ENCODE results near the gene EMILIN1.
"Not testable (repeated sequence)": the region's sequence is repeated elsewhere in the genome, so short reads cannot be mapped to it uniquely, and the experiment has no call there.

Gene EMILIN1

GRCh38 chr2:27095745-27096651 is 17.6 kb downstream of the EMILIN1 start:
- peak; percentile 84 for DNase-seq

GRCh38 chr2:27096748-27097297 is 18.4 kb downstream of the EMILIN1 start:
- DNase-seq = no peak

DNA sequence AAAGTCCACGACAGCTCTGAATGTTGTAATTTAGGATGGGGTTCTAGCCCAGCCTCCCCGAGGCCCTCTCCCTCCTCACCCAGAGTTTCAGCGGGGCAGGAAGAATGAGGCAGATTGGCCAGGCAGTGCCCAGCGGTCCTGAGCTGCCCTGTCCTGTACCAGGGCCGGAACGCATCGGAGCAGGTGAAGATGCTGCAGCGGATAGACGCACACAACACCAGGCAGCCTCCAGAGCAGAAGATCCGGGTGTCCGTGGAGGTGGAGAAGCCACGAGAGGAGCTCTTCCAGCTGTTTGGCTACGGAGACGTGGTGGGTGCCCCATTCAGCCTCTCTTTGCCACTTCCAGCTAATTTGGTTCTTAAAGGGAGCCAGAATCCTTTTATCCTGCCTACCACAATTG is 18.9 kb downstream of the EMILIN1 start:
- DNase-seq = no peak

- DNase-seq = no peak
These were observed 21.0 kb downstream of the EMILIN1 start for GRCh38 chr2:27099334-27099955.

- no peak for DNase-seq
These were observed 21.6 kb downstream of the EMILIN1 start for GRCh38 chr2:27100036-27100435.

DNA sequence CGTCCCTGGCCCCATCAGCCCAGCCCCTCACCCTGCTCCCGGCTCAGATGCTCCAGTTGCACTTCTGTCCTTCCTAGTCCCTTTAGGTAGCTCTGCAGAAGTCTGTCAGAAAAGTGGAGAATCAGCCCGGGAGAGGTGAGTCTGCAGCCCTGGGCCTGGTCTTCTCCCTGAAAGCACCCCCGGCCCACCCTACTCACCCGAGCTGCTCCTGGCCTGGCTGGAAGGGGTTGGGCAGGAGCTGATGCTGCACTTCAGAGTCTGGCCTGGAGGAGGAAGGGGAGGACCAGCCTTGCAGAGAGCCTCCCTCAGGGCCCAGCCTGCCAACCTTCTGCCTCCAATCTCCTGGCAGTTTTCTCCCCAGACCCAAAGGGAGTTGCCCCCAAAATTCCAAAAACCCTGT is 23.9 kb downstream of the EMILIN1 start:
- no peak for DNase-seq

- no peak for DNase-seq
These were observed 27.6 kb downstream of the EMILIN1 start for GRCh38 chr2:27105981-27106380.

- DNase-seq = peak; percentile 40
These were observed 29.8 kb downstream of the EMILIN1 start for GRCh38 chr2:27108221-27108620.

GRCh38 chr2:27109083-27109482 is 30.7 kb downstream of the EMILIN1 start:
- DNase-seq = no peak

DNA sequence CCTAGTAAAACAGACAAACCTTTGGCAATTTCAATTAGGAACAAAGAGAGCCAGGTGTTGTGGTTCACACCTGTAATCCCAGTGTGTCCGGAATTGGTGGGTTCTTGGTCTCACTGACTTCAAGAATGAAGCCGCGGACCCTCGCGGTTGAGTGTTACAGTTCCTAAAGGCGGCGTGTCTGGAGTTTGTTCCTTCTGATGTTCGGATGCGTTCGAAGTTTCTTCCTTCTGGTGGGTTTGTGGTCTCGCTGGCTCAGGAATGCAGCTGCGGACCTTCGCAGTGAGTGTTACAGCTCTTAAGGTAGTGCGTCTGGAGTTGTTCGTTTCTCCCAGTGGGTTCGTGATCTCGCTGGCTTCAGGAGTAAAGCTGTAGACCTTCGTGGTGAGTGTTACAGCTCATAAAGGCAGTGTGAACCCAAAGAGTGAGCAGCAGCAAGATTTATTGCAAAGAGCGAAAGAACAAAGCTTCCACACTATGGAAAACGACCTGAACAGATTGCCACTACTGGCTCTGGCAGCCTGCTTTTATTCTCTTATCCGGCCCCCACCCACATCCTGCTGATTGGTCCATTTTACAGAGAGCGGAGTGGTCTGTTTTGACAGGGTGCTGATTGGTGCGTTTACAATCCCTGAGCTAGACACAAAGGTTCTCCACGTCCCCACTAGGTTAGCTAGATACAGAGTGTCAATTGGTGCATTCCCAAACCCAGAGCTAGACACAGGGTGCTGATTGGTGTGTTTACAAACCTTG is 32.4 kb downstream of the EMILIN1 start:
- not testable (repeated sequence) for DNase-seq

- not testable (repeated sequence) for DNase-seq
These were observed 33.1 kb downstream of the EMILIN1 start for GRCh38 chr2:27111392-27112078.

DNA sequence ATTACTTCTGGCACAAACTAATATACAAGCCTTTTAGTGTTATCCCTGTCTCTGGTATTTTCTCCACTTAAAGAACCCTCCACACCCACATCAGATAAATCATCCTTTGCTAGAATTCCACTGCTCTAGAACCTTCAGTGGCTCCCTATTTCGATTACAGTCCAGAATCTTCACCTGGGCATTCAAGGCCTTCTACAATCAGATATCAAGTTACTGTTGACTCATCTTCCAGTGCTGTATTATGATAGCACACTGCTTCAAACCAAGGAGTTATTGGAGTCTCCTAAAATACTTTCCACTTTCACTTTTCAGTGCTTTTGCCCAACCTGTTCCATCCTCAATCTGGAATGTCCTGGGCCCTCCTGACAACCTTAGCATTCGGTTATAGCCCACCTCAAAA is 37.1 kb downstream of the EMILIN1 start:
- no peak for DNase-seq

DNA sequence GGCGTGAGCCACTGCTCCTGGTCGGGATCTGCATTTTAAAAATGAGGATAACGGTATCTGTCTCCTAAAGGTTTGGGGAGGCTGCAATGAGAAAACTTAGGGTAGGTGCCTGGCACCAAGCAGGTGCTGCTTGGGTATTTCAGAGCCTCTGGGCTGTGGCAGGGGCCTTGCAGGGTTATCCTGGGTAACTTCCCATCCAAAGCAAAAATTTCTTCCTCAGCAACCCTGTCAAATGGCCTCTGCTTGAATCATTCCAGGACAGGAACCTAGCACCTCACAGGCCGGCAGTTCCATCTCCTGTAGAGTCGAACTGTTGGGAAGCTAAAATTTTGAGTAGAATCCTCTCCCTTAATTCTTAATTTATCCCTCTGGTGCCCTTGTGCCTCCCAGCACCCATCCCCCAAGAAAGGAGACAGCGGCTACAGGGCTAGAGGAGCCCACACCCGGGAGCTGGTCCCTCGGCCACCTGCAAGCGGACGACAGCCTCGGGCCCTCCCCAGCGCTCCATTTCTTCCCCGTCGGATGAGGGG is 39.6 kb downstream of the EMILIN1 start:
- no peak for DNase-seq

- DNase-seq = peak; percentile 58
These were observed 40.3 kb downstream of the EMILIN1 start, which contains the start of gene CGREF1 for GRCh38 chr2:27118525-27119329. Gene CGREF1, minus strand, starts transcription at chr2:27119128. Its CDS starts 14,762 bp downstream, at chr2:27104366.

DNA sequence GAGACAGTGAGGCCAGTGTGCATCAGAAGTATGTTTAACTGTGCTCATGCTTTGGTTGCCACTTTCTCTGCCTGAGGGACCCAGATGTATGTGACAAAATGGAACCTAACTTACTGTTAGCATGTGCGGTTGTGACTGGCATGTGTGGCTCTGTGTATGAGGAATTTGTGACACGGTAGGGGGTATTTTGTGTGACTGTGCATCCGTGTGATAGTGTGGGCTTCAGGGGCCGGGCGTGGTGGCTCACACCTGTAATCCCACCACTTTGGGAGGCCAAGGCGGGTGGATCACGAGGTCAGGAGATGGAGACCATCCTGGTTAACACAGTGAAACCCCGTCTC is 40.9 kb downstream of the EMILIN1 start:
- not testable (repeated sequence) for DNase-seq

DNA sequence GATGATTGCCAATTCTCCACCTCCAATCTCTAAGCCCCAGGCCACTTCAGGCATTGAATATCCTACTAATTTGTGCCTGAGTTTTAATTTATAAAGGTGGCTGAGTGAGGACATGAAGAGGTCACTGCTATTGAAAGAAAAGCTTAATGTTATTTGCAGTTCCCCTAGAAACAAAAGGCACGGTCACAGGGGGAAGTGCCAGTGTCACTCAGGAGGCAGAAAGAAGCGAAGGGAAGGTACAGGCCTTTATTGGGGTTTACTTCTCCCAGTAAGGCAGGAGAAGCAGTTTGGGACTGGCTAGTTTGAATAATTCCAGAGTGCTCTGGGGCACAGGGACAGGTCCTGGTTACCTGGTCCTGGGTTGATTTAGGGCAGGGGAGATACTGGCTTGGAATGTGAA is 43.5 kb downstream of the EMILIN1 start:
- DNase-seq = no peak

GRCh38 chr2:27122791-27123190 is 44.4 kb downstream of the EMILIN1 start:
- no peak for DNase-seq

DNA sequence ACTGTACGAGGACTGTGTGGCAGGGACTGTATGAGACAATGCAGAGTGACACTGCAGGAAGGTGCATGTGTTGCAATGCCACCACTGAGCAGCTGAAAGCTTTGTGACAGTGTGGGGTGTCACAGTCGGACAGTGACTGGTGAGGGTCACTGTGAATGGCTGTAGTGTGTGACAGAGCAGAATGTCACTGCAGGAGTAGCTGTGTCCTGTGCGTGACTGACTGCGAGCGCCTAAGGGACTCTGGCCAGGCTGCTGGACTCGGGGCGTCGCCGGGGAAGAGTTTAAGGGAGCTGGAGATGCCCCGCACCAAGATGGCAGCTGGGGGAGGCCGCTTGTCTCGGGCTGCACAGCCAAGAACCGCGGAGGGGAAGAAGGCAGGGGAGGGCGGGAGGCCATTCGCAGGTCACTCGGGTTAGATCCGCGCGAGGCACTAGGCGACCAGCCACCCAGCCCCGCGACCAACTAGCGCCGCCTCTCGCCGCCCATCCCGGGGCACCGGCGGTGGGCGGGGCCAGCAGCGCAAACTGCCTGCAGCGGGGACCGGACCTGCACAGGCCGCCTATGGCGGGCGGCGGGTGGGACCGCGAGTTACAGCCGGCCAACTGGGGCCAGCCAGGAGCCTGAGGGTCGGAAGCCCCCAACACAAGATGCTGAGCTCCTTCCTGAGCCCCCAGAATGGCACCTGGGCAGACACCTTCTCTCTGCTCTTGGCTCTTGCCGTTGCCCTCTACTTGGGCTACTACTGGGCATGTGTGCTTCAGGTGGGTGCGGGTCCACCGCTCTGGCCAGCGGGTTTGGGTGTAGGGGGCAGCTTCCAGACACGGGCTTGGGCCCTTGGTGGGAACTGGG is 45.1 kb downstream of the EMILIN1 start, which contains the start of gene ABHD1:
Gene ABHD1 (plus strand): TSS at position 514 of the 849 bp plus-strand sequence. CDS start 134 bp downstream, at position 648.
- peak; percentile 70 for DNase-seq

DNA sequence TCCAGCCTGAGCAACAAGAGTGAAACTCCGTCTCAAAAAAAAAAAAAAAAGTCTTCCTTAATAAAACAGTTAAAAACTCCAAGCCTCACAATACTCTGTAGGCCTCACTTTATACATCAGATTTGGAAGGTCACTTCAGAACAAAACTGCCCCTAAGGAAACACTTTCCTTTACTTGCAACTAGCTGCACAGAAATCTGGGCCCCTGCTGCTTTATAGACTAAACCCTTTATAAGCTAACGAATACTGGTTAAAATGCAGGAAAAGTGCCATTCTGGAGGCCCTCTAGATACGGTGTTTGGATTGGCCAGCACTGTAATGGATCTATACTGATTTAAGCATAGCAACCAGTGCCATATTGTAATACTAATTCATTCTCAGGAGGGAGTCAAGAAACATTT is 46.7 kb downstream of the EMILIN1 start:
- DNase-seq = no peak

- DNase-seq = no peak
These were observed 47.9 kb downstream of the EMILIN1 start for GRCh38 chr2:27126252-27126710.
